GM18507 (cell line): ENCODE results near the gene PLXNA4.

ENCODE experiments used
- DNase-seq: peaks from one replicate; pipeline ENCODE4 v3.0.0; 2011; ENCODE audit warnings: low read depth; ENCODE audit not compliant: insufficient read length; ENCODE audit errors: extremely low spot score
- FAIRE-seq: peaks from 2 replicates; lab custom pipeline; 2011; peaks lifted over from hg19 to GRCh38; lab: Jason Lieb, UNC

Gene PLXNA4

DNA sequence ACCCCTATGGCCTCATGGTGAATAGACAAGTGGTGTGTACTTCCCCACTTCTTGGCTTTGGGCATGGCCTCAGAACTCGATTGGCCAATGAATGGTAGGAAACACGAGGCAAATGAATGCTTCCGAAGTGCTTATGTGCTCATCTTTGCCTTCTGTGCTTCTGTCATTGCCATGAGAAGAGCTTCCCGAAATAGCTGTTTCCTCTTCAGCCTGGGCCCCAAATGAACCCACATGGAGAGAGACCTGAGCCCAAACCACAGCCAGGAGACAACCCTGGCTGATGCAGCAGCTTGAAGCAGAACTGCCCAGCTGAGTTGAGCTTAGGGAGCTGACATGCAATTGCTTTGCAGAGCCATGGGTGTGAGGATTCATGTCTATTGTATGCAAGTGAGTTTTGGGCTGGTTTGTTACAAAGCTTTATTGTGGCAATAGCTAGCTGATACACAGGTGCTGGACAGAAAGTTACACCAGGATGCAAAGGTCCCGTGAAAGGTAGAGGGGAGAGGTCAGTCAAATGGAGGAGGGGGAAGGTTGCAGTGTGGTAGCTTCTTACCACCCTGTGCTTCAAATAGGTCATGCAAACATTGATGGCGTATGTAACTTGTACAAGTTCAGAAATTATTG, 328.2 kb downstream of the PLXNA4 start:
- FAIRE-seq (no peak), DNase-seq (no peak)

DNA sequence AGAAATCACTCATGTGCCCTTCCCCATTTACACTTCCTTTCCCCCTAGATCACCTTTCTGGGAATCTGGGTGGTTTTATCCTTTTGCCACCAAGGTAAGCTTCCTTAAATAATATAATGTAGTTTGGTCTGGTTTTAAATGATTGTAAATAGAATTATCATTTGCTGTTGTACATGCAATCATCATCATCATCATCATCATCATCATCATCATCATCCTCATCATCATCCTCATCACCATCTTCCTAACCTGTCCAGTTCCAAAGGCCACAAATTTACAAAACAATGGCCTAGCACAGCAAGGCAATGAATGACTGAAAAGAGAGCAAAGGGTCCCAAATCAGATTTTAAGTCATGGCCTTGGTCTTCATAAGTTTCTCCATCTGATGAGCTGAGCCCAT, 329.7 kb downstream of the PLXNA4 start:
- no peak for DNase-seq
- no peak for FAIRE-seq

DNA sequence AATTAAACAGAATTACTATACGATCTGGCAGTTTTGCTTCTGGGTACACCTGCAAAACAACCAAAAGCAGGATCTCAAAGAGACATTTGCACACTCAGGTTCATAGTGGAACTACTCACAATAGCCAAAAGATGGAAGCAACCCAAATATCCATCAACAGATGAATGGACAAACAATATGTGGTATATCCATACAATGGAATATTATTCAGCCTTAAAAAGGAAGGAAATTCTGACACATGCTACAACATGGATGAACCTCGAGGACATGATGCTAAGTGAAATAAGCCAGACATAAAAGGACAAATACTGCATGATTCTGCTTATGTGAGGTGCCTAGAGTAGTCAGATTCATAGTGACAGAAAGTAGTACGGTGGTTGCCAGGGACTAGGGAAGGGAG, 330.7 kb downstream of the PLXNA4 start:
- no peak for FAIRE-seq
- no peak for DNase-seq

DNA sequence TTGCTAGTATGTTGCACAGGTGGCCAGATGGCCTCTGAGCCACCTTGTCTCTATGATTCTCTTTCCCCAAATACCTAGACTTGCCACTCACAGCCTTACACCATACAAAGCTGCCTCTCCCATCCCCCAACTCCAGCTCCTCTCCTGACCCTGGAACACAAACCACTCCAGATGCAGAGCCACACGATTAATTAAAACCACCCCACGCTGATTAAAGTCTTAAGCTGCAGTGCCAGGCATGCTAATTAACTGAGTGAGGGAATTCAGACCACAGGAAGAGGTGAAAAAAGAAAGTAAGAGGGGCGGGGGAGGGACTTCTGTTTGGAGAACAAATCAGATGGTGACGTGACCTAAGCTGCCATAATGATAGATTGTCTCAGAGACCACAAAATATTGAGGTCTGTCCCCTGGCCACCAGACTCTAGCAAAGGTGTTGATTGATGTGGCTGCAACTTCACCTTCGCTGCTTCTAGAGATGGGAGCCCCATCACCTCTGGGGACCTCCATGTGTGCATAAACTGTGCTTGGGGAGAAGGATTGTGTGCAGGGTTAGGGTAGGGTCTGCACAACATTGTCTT, 331.3 kb downstream of the PLXNA4 start:
- no peak for DNase-seq
- FAIRE-seq, result no peak

DNA sequence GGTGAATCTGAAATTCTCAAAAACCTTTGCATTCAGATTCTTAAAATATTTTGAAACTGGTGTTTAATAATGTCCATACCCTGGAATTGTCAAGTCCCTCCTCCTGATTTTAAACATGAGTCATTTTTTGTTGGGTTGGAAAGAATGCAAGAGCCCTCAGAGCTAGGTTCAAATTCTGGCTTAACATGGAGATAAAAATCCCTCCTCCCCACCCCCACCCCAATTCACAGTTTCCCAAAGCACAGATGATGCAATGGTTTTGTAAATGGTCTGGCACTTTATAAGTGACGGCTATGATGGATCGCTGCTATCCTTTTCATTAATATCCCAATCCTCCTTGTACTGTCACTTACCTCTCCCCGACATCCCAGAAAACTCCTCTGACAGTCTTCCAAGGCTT, 332.8 kb downstream of the PLXNA4 start:
- FAIRE-seq, result no peak

DNA sequence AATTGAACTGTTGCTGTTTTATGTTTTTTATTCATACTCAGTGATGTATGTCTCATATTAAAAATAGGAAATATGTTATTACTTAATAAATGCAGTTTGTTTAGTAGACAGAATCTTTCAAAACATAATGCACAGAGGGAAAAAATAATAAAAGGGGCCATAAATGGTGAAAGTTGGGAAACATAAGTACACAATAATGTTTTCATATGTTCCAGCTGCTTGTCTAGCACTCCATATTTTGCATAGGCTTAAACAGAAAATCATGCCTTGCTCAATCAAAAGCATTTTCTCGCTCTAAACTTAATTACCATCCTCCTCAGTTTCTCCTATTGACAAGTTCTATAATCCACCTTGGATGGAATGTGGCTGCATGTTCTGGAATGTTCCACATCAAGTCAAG, 333.2 kb downstream of the PLXNA4 start:
- FAIRE-seq, result no peak
- DNase-seq, result no peak

More for the DNA sequence above, 332.8 kb downstream of the PLXNA4 start:
- no peak for DNase-seq

DNA sequence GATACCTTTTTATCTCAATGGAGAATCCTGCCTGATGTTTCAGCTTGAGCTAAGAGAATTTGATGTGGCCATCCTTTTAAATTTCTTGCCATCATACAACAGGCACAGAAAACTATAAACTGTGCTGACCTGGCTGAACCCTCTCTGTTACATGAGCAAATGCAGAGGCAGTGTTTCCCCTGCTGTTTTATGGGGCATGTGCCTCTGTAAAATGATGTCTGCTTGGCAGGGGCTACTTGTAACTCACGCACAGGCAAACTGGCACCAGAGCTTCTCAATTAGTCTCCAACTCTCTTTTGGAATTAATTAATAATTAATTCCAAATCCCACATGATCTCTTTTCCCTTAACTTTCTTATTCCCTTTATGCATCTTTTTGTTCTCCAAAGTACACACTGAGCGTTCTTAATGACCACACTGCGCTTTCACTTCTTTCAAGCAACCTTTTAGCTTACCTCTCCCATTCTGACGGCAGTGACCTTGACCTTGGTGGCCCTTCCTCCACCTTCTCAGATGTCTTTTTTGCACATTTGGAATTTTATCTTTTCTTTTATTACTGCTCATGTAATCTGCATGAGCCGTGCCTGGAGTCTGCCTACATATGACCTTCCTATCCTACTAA, 334.0 kb downstream of the PLXNA4 start:
- DNase-seq (no peak), FAIRE-seq (no peak)

DNA sequence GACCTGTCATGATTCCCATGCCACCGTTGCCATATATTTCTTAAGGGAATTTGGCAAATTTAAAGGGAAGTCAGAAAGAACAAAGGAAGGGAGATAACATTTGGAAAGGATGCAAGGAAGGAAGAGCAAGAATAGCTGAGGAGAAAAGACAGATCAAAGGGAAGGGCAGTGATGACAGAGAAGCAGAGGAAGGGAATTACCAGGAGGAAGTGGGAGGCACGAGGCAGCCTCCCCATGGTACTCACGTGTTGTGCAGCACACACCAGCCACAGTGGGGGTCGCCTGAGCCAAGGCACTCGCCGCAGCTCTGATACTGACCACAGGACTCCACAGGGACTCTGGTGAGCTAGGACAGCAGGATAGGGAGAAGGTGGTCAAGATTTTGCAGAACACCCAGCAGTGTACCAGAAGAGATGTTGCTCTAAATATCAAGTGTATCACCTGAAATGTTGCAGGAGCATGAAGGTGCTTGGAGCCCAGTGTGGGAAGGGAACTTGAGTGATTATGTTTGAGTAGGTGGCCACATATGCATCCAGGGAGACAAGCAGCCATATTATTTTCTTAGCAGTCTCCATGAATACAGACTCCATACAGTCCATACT, 335.3 kb downstream of the PLXNA4 start:
- FAIRE-seq (no peak), DNase-seq (no peak)

DNA sequence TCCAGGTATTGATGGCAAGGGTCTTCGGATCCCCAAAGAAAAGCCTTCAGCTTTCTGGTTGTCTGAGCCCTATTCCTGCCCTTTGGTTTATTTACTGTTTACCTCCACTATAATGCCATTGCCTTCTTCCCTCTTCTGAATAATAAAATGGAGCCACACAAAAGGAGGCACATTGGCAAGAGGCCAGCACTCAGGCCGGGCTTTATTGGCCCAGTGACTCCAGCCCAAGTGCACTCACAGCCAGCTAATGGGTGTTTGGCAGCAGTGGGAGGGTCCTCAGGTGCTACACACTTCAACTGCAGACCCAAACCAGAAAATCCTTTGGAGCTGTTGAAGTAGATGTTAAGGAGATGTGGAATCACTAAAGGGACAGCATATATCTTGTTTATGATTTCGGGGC, 336.0 kb downstream of the PLXNA4 start:
- FAIRE-seq, result no peak
- DNase-seq, result no peak

DNA sequence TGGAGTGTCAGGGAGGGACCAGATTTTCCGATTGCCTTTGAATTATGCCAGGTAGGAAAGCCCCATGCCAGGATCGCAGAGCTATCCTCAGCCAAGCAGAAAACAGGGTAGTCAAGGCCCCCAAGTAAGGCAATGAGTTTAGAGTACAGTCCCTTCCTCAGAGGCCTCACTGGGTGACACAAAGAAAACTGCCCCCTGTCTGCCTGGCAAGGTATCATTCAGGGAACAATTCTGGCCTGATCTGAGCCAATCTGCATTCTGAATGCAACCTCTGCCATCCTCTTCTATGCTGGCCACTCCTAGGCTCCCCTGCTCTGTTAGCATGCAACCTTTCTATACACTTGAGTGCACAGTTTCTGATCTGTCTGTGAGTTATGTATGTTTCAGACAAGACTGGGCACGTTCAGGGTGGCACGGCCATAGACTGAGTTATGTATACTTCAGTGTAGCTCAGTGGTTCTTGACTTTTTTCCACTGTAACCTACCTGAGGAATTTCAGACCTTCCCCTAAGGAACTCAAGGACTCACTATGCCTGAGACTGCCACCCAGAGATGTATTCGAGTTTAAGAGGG, 336.8 kb downstream of the PLXNA4 start:
- no peak for DNase-seq
- no peak for FAIRE-seq

DNA sequence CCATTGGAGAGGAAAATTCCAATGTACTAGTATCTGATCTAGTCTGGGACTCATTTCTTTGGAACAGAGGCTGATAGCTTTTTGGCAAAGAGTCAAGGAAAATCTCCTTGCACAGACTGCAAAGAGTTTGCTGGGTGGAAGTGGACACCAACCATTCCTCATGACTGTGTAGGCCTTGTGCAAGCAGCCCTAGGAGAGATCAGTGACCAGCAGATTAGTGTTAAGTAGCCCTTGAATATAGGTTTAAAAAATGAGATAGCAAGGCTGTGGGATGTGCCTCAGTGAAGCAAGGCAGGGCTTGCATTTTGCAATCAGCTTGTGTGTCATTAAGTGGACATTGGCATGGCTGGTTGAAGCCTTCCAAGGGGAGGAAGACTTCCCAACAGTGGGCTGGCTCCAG, 341.6 kb downstream of the PLXNA4 start:
- DNase-seq (no peak), FAIRE-seq (no peak)

DNA sequence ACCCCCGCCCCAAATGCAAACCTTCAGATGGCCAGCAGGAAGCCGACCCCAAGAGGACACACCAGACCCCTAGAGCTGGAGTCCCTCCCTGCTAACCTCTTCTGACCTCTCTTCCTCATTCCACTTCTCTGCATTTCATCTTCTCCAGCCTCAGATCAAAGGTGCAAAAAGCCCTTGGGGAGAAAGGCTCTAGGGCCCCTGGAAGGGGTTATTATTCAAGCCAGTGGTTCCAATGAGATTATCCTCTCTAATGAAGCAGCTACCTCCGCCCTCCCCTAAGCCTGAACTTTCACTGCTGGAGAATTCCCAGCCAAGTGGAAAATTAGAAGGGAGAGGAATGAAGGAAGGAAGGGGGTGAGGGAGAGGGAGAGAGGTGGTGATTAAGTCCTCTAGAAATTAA, 343.9 kb downstream of the PLXNA4 start:
- no peak for FAIRE-seq
- DNase-seq, result no peak

DNA sequence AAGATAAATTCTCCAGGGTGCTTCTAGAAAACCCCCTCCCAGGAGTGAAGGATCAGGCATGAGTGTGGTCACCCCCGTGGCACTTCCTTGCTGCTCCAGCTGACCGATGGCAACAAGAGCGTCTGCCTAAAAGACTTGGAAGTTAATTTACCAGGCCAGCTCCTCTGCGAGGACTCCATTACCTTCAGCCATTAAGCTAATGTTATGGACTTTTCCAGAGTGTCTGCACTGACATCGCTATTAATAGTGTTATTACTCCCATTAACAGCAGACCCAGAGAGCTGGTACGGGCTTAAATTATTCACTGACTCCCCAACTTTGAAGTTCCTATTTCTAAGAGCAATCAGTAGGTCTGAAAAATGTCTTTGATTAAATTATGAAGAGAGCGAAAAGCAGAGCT, 345.8 kb downstream of the PLXNA4 start:
- DNase-seq (no peak), FAIRE-seq (no peak)

DNA sequence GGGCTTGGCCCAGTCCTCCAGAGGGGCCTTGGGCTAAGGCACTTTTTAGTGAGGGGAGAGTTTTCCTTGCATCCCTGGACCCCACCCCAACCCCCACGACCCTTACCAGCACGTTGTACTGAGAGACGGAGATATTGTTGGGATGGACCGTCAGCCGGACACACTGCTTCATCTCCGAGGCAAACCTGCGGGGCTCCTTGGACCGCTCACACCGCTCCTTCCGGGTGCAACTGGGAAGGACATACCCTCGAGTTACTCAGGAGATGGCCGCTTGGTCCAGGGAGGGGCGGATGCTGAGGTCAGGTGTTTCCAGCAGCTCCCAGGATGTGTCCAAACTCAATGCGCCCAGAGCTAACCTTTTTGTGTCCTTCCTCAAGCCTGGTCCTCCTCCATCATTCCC, 348.0 kb downstream of the PLXNA4 start:
- FAIRE-seq, result no peak
- no peak for DNase-seq

DNA sequence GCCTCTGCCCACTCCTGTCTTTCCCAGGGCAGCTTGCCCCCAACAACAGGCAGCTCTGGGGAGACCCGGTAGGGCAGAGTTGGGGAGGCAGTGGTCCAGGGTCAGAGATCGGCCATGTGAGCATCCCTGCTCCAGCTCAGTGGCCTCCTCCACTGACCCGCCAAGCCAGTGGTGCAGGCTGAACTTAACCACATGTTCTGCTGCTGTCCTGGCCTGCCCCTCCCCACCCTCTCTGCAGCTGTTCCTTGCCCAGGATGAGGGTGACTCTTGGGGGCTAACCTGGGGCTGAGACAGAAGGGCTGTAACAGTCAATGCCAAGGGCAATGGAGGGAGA, 349.3 kb downstream of the PLXNA4 start:
- DNase-seq (no peak), FAIRE-seq (no peak)

DNA sequence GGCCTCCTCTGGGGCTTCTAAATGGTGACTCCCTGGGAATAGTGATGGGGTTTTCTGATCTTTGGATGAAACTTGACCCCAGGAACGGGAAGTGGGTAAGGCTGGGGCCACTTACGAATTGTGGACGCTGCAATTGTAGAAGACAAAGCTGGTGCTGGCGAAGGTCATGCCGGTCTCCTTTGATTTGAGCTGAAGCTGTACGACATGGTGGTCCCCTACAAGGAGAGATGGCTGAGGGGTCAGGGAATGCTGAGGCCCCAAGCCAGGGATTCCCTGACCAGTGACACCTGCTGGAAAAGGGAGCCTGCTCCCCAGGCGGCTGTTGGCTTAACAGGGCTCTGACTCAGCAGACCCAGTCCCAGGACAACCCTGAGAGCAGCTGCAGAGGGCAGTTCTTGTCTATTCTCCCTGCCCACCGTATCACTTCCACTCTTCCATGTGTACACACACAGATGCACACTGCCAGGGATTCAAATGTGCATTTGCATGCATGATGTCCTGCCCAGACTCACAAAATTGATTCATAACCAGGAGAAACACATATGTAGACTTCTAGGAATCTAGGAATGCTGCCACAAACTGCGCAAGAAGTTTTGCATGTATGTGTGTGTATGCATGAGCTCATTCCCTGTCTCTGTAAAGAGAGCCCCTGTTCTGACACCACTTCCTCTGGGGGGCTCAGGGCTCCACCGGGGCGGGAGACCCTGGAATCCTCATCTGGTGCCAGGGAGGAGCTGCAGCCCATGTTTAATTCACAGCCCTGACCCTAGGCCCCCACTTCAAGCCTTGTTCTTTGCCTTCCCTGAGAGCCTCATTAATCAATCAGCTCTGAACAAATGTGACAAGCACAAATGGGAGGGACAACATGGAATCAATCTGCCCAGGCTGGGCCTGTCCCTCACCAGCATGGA, 350.0 kb downstream of the PLXNA4 start:
- FAIRE-seq, result no peak
- no peak for DNase-seq

DNA sequence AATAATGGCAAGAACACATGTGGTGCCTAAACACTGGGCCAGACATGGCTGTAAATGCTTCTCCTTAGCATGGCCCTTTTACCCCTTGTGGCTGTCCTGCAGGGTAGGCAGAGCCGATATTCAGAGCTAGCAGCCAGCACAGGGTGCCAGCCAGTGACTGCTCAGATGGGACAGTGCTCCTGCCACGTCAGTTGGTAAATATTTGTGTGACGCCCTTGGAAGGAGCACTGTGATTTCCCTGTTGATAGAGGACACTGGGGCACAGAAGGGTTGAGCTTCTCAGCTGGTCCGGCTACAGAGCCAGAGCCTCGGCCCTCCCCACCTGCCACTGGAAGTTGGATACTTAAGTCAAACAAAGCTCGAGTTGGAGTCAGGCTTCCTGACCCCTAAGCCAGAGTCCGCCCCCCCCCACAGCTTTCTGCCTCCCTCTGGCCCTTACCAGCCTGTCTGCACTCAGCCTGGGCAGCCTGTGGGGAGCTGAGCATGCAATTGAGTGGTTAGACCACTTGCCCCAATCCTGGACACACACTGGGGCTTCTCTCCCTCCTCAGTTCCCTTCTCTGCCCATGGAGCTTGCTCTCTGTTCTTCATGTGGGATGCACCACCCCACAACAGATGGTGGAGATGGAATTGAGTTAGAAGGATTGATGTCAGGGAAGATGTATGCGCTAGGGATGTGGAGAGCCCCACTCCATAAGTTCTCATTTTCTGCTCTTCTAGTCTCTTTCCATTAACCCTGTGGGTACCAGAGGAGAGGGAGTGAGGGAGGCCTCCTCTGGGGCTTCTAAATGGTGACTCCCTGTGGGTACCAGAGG, 350.8 kb downstream of the PLXNA4 start:
- no peak for FAIRE-seq

DNA sequence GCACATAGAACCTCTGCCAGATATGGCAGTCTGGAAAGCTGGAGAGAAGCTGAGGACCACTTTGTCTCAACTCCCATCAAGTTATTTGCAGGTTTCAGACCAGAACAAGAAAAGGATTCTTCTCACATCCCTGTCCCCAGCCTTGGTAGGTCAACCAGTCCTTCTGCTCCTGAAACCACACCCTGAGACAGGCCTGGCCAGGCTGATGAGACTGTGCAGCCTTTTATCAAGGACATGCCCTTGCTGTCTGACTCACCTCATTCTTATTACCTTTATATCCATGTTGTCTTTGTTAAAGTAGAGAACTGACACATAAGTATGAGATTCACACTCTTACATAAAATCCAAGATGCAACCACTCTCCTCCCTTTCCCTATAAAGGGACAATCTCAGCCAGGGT, 354.9 kb downstream of the PLXNA4 start:
- DNase-seq, result no peak
- FAIRE-seq, result no peak

More for the DNA sequence above, 350.8 kb downstream of the PLXNA4 start:
- DNase-seq, result no peak

DNA sequence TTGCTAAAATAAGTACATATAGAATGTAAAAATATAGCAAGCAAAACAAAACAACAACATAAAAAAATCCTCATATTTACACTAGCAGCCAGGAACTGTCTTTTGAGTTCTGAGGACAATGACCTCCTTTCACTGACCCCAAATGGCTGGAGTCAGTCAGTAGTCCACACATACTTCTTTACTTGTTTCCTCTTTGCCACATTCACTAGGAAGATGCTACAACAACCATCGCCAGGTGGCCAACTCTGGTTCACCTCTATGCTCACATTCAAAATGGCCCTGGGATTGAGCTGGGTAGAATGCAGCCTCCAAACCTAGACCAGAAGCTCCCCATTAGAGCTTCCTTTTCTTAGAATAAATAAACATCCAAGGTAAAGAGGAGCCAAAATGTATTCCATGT, 356.2 kb downstream of the PLXNA4 start:
- FAIRE-seq (no peak), DNase-seq (no peak)
